ENCODE measurements around the gene SLC49A4.

- no peak for TF ChIP-seq ETV6 (CRISPR knock-in tag; IDR thresholded peaks at IDR 0.05)
- no peak for TF ChIP-seq NR2C2 (CRISPR knock-in tag; IDR thresholded peaks at IDR 0.05)
- TF ChIP-seq CTCF (IDR thresholded peaks at IDR 0.05) = no peak
- TF ChIP-seq ARID4B (CRISPR knock-in tag; IDR thresholded peaks at IDR 0.05; ENCODE audit: borderline replicate concordance) = no peak
- TF ChIP-seq ATF3 (CRISPR knock-in tag; conservative IDR thresholded peaks at IDR 0.05) = no peak
- no peak for TF ChIP-seq GRHL2 (CRISPR knock-in tag; IDR thresholded peaks at IDR 0.05; ENCODE audit: insufficient replicate concordance, severe bottlenecking)
- TF ChIP-seq ZNF232 (CRISPR knock-in tag; IDR thresholded peaks at IDR 0.05) = no peak
Measured at GRCh38 chr3:122890077-122890719, 95.3 kb downstream of the SLC49A4 start.
